ENCODE results near the gene FBXO41.

FBXO41 gene

GRCh38 chr2:73233932-73234832 is 50.1 kb downstream of the FBXO41 start, which contains the start of gene CCT7:
CCT7 (plus strand) TSS chr2:73234308; CDS start chr2:73234379, 71 bp downstream.
- Histone ChIP-seq H3K36me3 (replicated peaks) (no peaks in the 10 kb centered on the region), H3K27ac (peak within 1 kb of the TSS; percentile 85), H3K27me3 (replicated peaks) (no peaks in the 10 kb centered on the region), H3K4me3 (ENCODE audit: low read depth, low read length) (peak within 1 kb of the TSS; percentile 96)
- peak; percentile 91 for DNase-seq
- in situ Hi-C loops (cut with HindIII; ENCODE audit: low pct_ligation_motif_present, low sequenced_read_pairs), result no loop called here
- TF ChIP-seq CTCF (IDR thresholded peaks at IDR 0.05; ENCODE audit: low read depth, low read length, missing control alignments), result no peak

DNA sequence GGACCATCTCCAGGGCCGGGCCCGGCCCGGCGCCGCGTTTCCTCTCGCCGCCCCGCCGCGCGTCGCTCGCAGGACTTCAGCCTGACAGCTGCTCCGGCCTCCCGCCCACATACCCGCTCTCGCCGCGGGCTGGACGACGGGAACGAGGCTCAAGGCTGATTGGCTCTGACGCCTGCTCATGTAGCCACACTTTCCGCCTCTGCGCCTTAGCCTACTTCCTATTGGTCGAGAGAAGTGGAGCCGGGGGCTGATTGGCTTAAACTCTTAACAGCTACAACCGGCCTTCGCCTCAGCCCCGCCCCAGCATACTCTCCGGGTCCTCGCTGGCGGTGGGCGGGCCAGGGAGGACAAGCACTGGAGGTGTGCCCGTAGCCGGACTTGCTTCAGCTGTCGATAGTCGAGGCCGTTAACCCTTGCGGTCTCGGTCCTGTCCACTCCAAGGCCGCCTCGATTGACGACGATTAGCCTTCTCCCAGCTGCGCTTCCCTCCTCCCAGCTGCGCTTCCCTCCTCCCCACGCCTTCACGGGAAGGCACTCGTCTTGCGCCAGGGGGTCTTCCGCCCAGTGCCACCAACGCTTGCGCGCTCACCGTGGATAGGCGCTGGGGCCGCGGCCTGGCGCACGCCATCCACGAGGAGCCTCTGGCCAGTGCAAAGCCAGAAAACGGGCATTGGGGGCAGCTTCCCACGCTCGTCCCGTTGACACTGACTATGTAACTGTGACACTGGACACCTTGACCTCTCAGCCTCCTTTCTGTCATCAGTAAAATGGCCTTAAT is 50.9 kb downstream of the FBXO41 start, which contains the start of gene PRADC1:
PRADC1 (minus strand) TSS at position 86 of the 778 bp plus-strand sequence; CDS start at position 7, 79 bp downstream.
- Histone ChIP-seq H3K27me3 (replicated peaks) (no peaks in the 10 kb centered on the region), H3K4me3 (ENCODE audit: low read depth, low read length) (peak within 1 kb of the TSS; percentile 96), H3K27ac (peak within 1 kb of the TSS; percentile 85), H3K36me3 (replicated peaks) (peaks cover 1% of the 10 kb centered on the region)
- no peak for TF ChIP-seq CTCF (IDR thresholded peaks at IDR 0.05; ENCODE audit: low read depth, low read length, missing control alignments)
- DNase-seq, result peak; percentile 100
- in situ Hi-C loops (cut with HindIII; ENCODE audit: low pct_ligation_motif_present, low sequenced_read_pairs), result no loop called here

DNA sequence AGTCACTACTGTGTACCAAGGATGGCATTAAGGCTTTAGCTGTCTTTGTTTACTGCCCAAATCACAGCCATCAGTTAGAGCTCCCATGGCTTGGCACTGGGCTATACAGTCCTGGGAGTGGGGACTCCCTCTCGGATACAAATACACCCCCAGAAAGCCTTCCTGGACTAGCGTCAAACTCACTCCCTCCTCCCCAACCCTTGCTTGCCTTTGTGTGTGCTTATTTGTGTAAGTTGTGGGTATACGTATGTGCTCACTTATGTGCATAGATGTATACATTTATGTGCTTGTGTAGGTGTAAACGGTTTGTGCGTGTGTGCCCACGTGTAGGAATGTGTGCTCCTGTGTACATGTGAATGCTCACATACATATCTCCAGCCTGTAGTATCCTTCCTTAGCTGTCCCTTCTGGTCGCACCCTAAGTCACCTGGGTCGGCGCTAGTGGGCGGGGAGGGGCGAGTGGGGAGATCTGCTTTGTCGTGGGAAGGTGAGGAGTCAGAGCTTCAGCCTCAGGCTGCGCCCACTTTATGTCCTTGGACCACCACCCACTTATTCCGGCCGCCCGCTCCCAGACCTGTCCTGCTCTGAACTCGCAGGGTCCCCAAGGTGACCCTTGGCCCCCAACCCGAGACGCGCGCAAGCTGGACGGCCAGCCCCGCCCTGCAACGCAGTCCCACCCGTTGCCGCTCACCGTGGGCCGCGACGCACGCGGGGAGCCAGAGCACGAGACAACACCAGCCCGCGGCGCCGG is 51.7 kb downstream of the FBXO41 start:
- no peaks in the 10 kb centered on the region for H3K27me3 ChIP-seq (replicated peaks)
- DNase-seq, result no peak
- H3K36me3 ChIP-seq (replicated peaks), result peaks cover 9% of the 10 kb centered on the region
- no peak for TF ChIP-seq CTCF (IDR thresholded peaks at IDR 0.05; ENCODE audit: low read depth, low read length, missing control alignments)
- peak overlapping the region; percentile 96 for H3K4me3 ChIP-seq (ENCODE audit: low read depth, low read length)
- H3K27ac ChIP-seq, result peak overlapping the region; percentile 29
- in situ Hi-C loops (cut with HindIII; ENCODE audit: low pct_ligation_motif_present, low sequenced_read_pairs), result no loop called here

DNA sequence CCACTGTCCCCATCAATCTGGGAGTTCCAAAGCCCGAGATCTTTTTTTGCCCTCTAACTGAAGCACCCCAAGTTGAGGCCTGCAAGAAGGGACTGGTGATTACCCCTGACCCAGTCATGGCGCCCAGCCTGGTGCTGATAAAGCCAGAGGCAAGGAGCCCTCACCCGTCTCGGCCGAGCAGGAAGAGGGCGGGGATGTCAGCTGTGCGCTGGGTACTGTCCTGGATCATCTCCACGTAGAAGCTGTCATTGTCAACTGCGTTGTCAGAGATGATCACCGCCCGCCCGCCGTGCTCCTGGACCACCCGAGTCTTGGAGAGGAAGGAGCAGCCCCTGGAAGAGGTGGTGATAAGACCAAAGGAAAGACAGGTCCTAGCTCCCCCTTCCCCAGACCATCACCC is 55.6 kb downstream of the FBXO41 start:
- Histone ChIP-seq H3K27ac (no peak overlapping the region), H3K4me3 (ENCODE audit: low read depth, low read length) (no peak overlapping the region), H3K27me3 (replicated peaks) (no peaks in the 10 kb centered on the region), H3K36me3 (replicated peaks) (peaks cover 17% of the 10 kb centered on the region)
- TF ChIP-seq CTCF (IDR thresholded peaks at IDR 0.05; ENCODE audit: low read depth, low read length, missing control alignments), result no peak
- DNase-seq, result no peak
- in situ Hi-C loops (cut with HindIII; ENCODE audit: low pct_ligation_motif_present, low sequenced_read_pairs), result no loop called here

- DNase-seq, result no peak
- Histone ChIP-seq H3K27me3 (replicated peaks) (no peaks in the 10 kb centered on the region), H3K27ac (no peak overlapping the region), H3K4me3 (ENCODE audit: low read depth, low read length) (no peak overlapping the region), H3K36me3 (replicated peaks) (peaks cover 22% of the 10 kb centered on the region)
- no peak for TF ChIP-seq CTCF (IDR thresholded peaks at IDR 0.05; ENCODE audit: low read depth, low read length, missing control alignments)
- in situ Hi-C loops (cut with HindIII; ENCODE audit: low pct_ligation_motif_present, low sequenced_read_pairs), result no loop called here
These were observed 57.2 kb downstream of the FBXO41 start for GRCh38 chr2:73227086-73227485.
